HCT116 (cell line): Measurements from ENCODE around the gene ANKRD24. TPM values are rescaled to one million over a fixed set of nuclear protein-coding genes. Genes with fewer than 3 reads are reported as not detected.

Experiments used
- ATAC-seq: fragments of 200-7000 bp; cut with Tn5 transposase; 2 replicates; pipeline ENCODE4 v1.9.1; 2020; ENCODE audit warnings: mild to moderate bottlenecking, moderate library complexity
- BruUV-seq: library from RNA; stranded (reverse); fragments of 400-500 nt; replicated peaks from 2 replicates; lab custom pipeline; 2021; lab: Mats Ljungman, UMichigan
- CTCF ChIA-PET: fragments of 300-600 bp; sonication (Branson Sonifier 250); formaldehyde crosslinking; loops from one replicate; lab custom pipeline; 2021; ENCODE audit warnings: antibody characterized with exemption; lab: Charles Lee
- POLR2A ChIA-PET: fragments of 300-600, 350-600 bp; sonication (Branson Sonifier 250); formaldehyde crosslinking; loops from one replicate; lab custom pipeline; 2021; ENCODE audit warnings: antibody characterized with exemption; lab: Charles Lee
- RAD21 ChIA-PET, 2 experiments: fragments of 300-600 bp; sonication (Branson Sonifier 250); formaldehyde crosslinking; loops; one replicate each; lab custom pipeline; 2023; ENCODE audit warnings: low total read pairs in 2 of 2; ENCODE audit not compliant: uncharacterized antibody in 2 of 2, unreplicated experiment in 2 of 2, low non-redundant PET in 1 of 2; lab: Charles Lee
- DNase-seq: peaks from one replicate; pipeline ENCODE4 v3.0.0-alpha.2; 2010; ENCODE audit warnings: low read depth, low spot score
- H2AFZ ChIP-seq: fragments of 200-600 bp; shearing (Covaris generic), sonication (generic); 2 replicates; pipeline ENCODE4 v1.6.1; 2017; ENCODE audit warnings: low read depth, mixed run types, mixed read lengths, antibody characterized with exemption, low read length; ENCODE audit not compliant: poor library complexity, severe bottlenecking
- H3K27ac ChIP-seq: 2 replicates; pipeline ENCODE4 v1.5.1; 2012; ENCODE audit warnings: low read depth, low read length
- H3K27me3 ChIP-seq: fragments of 200-600 bp; sonication (generic); 2 replicates; pipeline ENCODE4 v1.6.1; 2016; ENCODE audit warnings: mixed run types, low read length, mixed read lengths; ENCODE audit not compliant: insufficient read depth
- H3K36me3 ChIP-seq, 2 experiments: fragments of 200-500 bp in 1 of 2; fragments of 200-600 bp in 1 of 2; sonication (Bioruptor generic) in 1 of 2; sonication (generic) in 1 of 2; 2 replicates each; pipeline versions ENCODE4 v1.5.1 to v1.6.1; 2014 to 2016; ENCODE audit warnings: low read length in 2 of 2, inconsistent platforms in 1 of 2, mixed read lengths in 1 of 2, mixed run types in 1 of 2; ENCODE audit not compliant: insufficient read depth in 2 of 2, control insufficient read depth in 1 of 2
- H3K4me1 ChIP-seq, 2 experiments: fragments of 200-600 bp in 1 of 2; sonication (generic) in 1 of 2; 2 replicates each; pipeline versions ENCODE4 v1.5.1 to v1.6.1; 2012 to 2017; ENCODE audit warnings: low read length in 2 of 2, inconsistent platforms in 1 of 2, mild to moderate bottlenecking in 1 of 2, mixed read lengths in 1 of 2, mixed run types in 1 of 2, moderate library complexity in 1 of 2; ENCODE audit not compliant: insufficient read depth in 2 of 2, control insufficient read depth in 1 of 2
- H3K4me2 ChIP-seq: fragments of 200-600 bp; sonication (generic); 2 replicates; pipeline ENCODE4 v1.6.1; 2017; ENCODE audit warnings: mixed run types, low read length, mixed read lengths
- H3K4me3 ChIP-seq, 2 experiments: fragments of 200-600 bp in 1 of 2; sonication (generic) in 1 of 2; replicated peaks in 1 of 2; 2 replicates each; pipeline ENCODE4 v1.5.1; 2011 to 2016; ENCODE audit warnings: low read length in 2 of 2, control low read depth in 1 of 2, low read depth in 1 of 2, mild to moderate bottlenecking in 1 of 2, mixed read lengths in 1 of 2, mixed run types in 1 of 2
- H3K79me2 ChIP-seq: fragments of 200-600 bp; sonication (generic); 2 replicates; pipeline ENCODE4 v1.6.1; 2017; ENCODE audit warnings: mild to moderate bottlenecking, mixed run types, low read length, moderate library complexity, mixed read lengths; ENCODE audit not compliant: insufficient read depth
- H3K9ac ChIP-seq: fragments of 200-600 bp; sonication (generic); 2 replicates; pipeline ENCODE4 v1.6.1; 2016; ENCODE audit warnings: low read length, mixed read lengths
- H3K9me2 ChIP-seq: fragments of 200-600 bp; sonication (generic), shearing (Covaris generic); 2 replicates; pipeline ENCODE4 v1.6.1; 2017; ENCODE audit warnings: mixed run types, mild to moderate bottlenecking, moderate library complexity; ENCODE audit not compliant: insufficient read depth
- H3K9me3 ChIP-seq, 2 experiments: fragments of 200-500 bp in 1 of 2; fragments of 200-600 bp in 1 of 2; sonication (Bioruptor generic) in 1 of 2; sonication (generic) in 1 of 2; 2 replicates each; pipeline ENCODE4 v1.6.1; 2014 to 2017; ENCODE audit warnings: low read length in 2 of 2, mixed read lengths in 2 of 2, inconsistent platforms in 1 of 2, low read depth in 1 of 2, mild to moderate bottlenecking in 1 of 2, mixed run types in 1 of 2, moderate library complexity in 1 of 2; ENCODE audit not compliant: control insufficient read depth in 1 of 2, insufficient read depth in 1 of 2
- H4K20me1 ChIP-seq: fragments of 200-600 bp; sonication (generic), shearing (Covaris generic); 2 replicates; pipeline ENCODE4 v1.6.1; 2017; ENCODE audit warnings: mixed run types, mild to moderate bottlenecking, moderate library complexity; ENCODE audit not compliant: insufficient read depth
- CBX3 ChIP-seq: IDR thresholded peaks from 2 replicates; pipeline ENCODE4 v1.6.1; 2012; ENCODE audit warnings: low read depth
- CEBPB ChIP-seq: IDR thresholded peaks from 2 replicates; pipeline ENCODE4 v1.6.1; 2012; ENCODE audit warnings: low read depth
- CTCF ChIP-seq, 3 experiments: fragments of 200-600 bp in 1 of 3; sonication (generic) in 1 of 3; IDR thresholded peaks in 2 of 3; conservative IDR thresholded peaks in 1 of 3; 2 replicates each; pipeline ENCODE4 v1.5.1; 2012 to 2017; ENCODE audit warnings: low read depth in 2 of 3, low read length in 2 of 3, antibody characterized with exemption in 1 of 3, borderline replicate concordance in 1 of 3, control low read depth in 1 of 3, mild to moderate bottlenecking in 1 of 3, mixed read lengths in 1 of 3, mixed run types in 1 of 3, moderate library complexity in 1 of 3; ENCODE audit not compliant: insufficient read depth in 1 of 3
- EGR1 ChIP-seq: IDR thresholded peaks from 2 replicates; pipeline ENCODE4 v1.6.1; 2012; ENCODE audit warnings: low read depth
- EZH2 ChIP-seq: fragments of 200-600 bp; sonication (generic); IDR thresholded peaks from 2 replicates; pipeline ENCODE4 v1.6.1; 2017; ENCODE audit warnings: antibody characterized with exemption, mixed run types
- EZH2phosphoT487 ChIP-seq: fragments of 200-600 bp; IDR thresholded peaks from 2 replicates; pipeline ENCODE4 v1.6.1; 2018; ENCODE audit warnings: antibody characterized with exemption, borderline replicate concordance
- MAX ChIP-seq: IDR thresholded peaks from 2 replicates; pipeline ENCODE4 v1.6.1; 2012
- RAD21 ChIP-seq: IDR thresholded peaks from 2 replicates; pipeline ENCODE4 v1.6.1; 2012; ENCODE audit warnings: low read depth, mild to moderate bottlenecking
- SIN3A ChIP-seq: IDR thresholded peaks from 2 replicates; pipeline ENCODE4 v1.6.1; 2012; ENCODE audit warnings: low read depth
- TCF7L2 ChIP-seq: IDR thresholded peaks from 2 replicates; pipeline ENCODE4 v1.7.0; 2011; ENCODE audit warnings: borderline replicate concordance, inconsistent platforms; ENCODE audit not compliant: insufficient read depth, insufficient read length; ENCODE audit errors: extremely low read depth
- YY1 ChIP-seq: IDR thresholded peaks from 2 replicates; pipeline ENCODE4 v1.6.1; 2011; ENCODE audit warnings: low read length, low read depth, moderate library complexity, mild to moderate bottlenecking; ENCODE audit not compliant: insufficient replicate concordance; ENCODE audit errors: extremely low read depth
- ZFX ChIP-seq: fragments of 450-650 bp; IDR thresholded peaks from 2 replicates; pipeline ENCODE4 v1.6.1; 2017
- intact Hi-C: fragments of 100-400 bp; cut with micrococcal nuclease; formaldehyde crosslinking; loops from 2 replicates; pipeline ENCODE4 v1.10.0; 2022
- total RNA-seq: library from RNA; stranded (reverse); gene quantifications from one replicate; pipeline ENCODE4 v1.2.1, GENCODE V29; 2021; ENCODE audit not compliant: unreplicated experiment

The ANKRD24 gene
- total RNA-seq, 1 experiment from 2014 or later = 1.7 TPM

- no peak overlapping the region for H3K4me2 ChIP-seq
- H3K36me3 ChIP-seq = no peaks in the 10 kb centered on the region
- H3K9me2 ChIP-seq = no peaks in the 10 kb centered on the region
- ChIA-PET CTCF (no interaction called here), POLR2A (interaction anchor here (0.8 to 1.3 kb wide), 2 partner anchors 11 to 18 kb away, joined by 4 read pairs; partner anchors contain the start of gene CREB3L3), RAD21 (no interaction called here)
- no peaks in the 10 kb centered on the region for H3K9me3 ChIP-seq
- H3K4me3 ChIP-seq = no peak overlapping the region
- H2AFZ ChIP-seq = no peak overlapping the region
- H4K20me1 ChIP-seq = no peaks in the 10 kb centered on the region
- TF ChIP-seq EZH2phosphoT487 (no peak), YY1 (no peak), EZH2 (no peak), CTCF (IDR thresholded peaks at IDR 0.05 in 2 of 3, conservative IDR thresholded peaks at IDR 0.05 in 1 of 3; ENCODE audit: borderline replicate concordance in 1 of 3, insufficient read depth in 1 of 3, low read depth in 2 of 3, low read length in 2 of 3) (no peak), RAD21 (no peak), CBX3 (no peak), CEBPB (no peak), TCF7L2 (no peak), ZFX (no peak), EGR1 (no peak), SIN3A (no peak), MAX (no peak)
- no peaks in the 10 kb centered on the region; a peak in 1 of 4 replicates for H3K4me1 ChIP-seq
- ATAC-seq (no peak), DNase-seq (no peak)
- no TSS peak for BruUV-seq
- H3K9ac ChIP-seq = no peak overlapping the region
- H3K27me3 ChIP-seq = no peaks in the 10 kb centered on the region
- no peak overlapping the region for H3K27ac ChIP-seq
- intact Hi-C loops = no loop called here
- H3K79me2 ChIP-seq = no peaks in the 10 kb centered on the region
Measured at GRCh38 chr19:4164262-4164661, 18.2 kb upstream of the ANKRD24 start.
